ENCODE data around the gene EMX1. TPM values are rescaled to one million over a fixed set of nuclear protein-coding genes. Genes with fewer than 3 reads are reported as not detected.

The EMX1 gene
- total and polyA plus RNA-seq, 2 donors (not counting 1 experiment from before 2014, with no cell fraction given): not detected

DNA sequence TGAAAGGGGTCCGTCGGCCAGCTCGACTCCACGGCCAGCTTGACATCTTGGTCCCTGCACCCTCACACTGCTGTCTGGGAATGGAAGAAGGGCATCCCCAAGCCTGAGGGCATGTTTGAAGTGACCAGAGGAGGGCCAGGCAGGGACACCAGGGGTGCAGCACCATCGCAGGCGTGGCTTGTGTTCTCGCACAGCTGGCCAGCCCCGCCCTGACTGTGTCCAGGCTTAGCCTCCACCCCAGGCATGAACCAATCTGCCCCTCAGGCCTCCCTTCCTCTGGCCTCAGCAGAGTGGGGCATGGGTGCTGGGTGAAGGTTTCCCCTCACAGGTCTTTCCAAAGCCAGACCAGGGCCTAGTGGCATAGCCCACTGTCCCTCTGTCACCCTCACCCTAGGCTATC is 25.0 kb downstream of the EMX1 start:
- no peak for DNase-seq (ENCODE audit: low read depth in 2 of 2)
- no peak for TF ChIP-seq EZH2 (IDR thresholded peaks at IDR 0.05; ENCODE audit: low read length, missing control alignments)
- TF ChIP-seq, protein P1, sequence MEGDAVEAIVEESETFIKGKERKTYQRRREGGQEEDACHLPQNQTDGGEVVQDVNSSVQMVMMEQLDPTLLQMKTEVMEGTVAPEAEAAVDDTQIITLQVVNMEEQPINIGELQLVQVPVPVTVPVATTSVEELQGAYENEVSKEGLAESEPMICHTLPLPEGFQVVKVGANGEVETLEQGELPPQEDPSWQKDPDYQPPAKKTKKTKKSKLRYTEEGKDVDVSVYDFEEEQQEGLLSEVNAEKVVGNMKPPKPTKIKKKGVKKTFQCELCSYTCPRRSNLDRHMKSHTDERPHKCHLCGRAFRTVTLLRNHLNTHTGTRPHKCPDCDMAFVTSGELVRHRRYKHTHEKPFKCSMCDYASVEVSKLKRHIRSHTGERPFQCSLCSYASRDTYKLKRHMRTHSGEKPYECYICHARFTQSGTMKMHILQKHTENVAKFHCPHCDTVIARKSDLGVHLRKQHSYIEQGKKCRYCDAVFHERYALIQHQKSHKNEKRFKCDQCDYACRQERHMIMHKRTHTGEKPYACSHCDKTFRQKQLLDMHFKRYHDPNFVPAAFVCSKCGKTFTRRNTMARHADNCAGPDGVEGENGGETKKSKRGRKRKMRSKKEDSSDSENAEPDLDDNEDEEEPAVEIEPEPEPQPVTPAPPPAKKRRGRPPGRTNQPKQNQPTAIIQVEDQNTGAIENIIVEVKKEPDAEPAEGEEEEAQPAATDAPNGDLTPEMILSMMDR (conservative IDR thresholded peaks at IDR 0.05 in 1 of 2, IDR thresholded peaks at IDR 0.05 in 1 of 2; ENCODE audit: low read depth in 1 of 2, low read length in 2 of 2): no peak
- Histone ChIP-seq H3K4me1 (ENCODE audit: control insufficient read depth, extremely low read depth, insufficient read depth, low read length) (peaks cover 3% of the 10 kb centered on the region), H3K27ac (ENCODE audit: insufficient read depth, low read length) (no peak overlapping the region), H3K4me2 (ENCODE audit: extremely low read depth, insufficient read depth, low read length) (no peak overlapping the region), H3K36me3 (ENCODE audit: control insufficient read depth, insufficient read depth, low read length) (no peaks in the 10 kb centered on the region), H2AFZ (ENCODE audit: low read length) (no peak overlapping the region), H4K20me1 (ENCODE audit: control insufficient read depth, extremely low read depth, insufficient read depth, low read length) (no peaks in the 10 kb centered on the region), H3K9ac (ENCODE audit: insufficient read depth, low read length) (no peak overlapping the region), H3K79me2 (ENCODE audit: control insufficient read depth, insufficient read depth, low read length) (no peaks in the 10 kb centered on the region), H3K9me3 (ENCODE audit: control insufficient read depth, insufficient read depth, low read depth, low read length) (no peaks in the 10 kb centered on the region), H3K4me3 (replicated peaks in 1 of 4; ENCODE audit: control extremely low read depth in 1 of 4, insufficient read depth in 1 of 4, low read depth in 3 of 4, low read length in 4 of 4) (no peak overlapping the region), H3K27me3 (ENCODE audit: control insufficient read depth, insufficient read depth, low read length) (no peaks in the 10 kb centered on the region)

DNA sequence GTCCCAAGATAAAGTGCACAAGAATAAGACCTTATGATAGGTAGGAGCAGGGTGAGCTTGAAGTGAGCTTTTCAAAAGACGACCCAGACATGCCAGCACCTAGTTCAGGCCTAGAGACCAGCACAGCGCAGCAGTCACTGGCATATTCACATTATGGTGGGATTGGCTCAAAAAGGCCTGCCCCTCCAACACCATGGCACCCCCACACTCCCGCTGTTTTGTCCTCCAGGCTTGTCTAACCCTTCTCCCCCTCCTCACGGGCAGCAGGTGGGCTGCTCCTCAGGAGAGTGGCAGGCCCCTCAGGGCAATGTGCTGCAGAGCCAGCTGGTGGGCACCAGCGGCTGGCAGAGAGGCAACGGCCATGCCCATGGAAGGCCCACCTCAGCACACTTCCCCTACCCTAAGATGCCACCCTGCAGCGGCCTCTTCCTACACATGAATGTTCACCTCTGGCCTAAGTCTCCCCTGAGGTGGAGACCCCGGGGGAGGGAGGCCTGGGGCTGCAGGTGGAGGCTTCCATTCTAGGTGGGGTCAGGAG is 25.6 kb downstream of the EMX1 start:
- Histone ChIP-seq H3K4me2 (ENCODE audit: extremely low read depth, insufficient read depth, low read length) (no peak overlapping the region), H3K4me1 (ENCODE audit: control insufficient read depth, extremely low read depth, insufficient read depth, low read length) (peaks cover 3% of the 10 kb centered on the region), H2AFZ (ENCODE audit: low read length) (no peak overlapping the region), H4K20me1 (ENCODE audit: control insufficient read depth, extremely low read depth, insufficient read depth, low read length) (no peaks in the 10 kb centered on the region), H3K9me3 (ENCODE audit: control insufficient read depth, insufficient read depth, low read depth, low read length) (no peaks in the 10 kb centered on the region), H3K27me3 (ENCODE audit: control insufficient read depth, insufficient read depth, low read length) (no peaks in the 10 kb centered on the region), H3K4me3 (replicated peaks in 1 of 4; ENCODE audit: control extremely low read depth in 1 of 4, insufficient read depth in 1 of 4, low read depth in 3 of 4, low read length in 4 of 4) (no peak overlapping the region), H3K9ac (ENCODE audit: insufficient read depth, low read length) (no peak overlapping the region), H3K27ac (ENCODE audit: insufficient read depth, low read length) (no peak overlapping the region), H3K79me2 (ENCODE audit: control insufficient read depth, insufficient read depth, low read length) (no peaks in the 10 kb centered on the region), H3K36me3 (ENCODE audit: control insufficient read depth, insufficient read depth, low read length) (no peaks in the 10 kb centered on the region)
- TF ChIP-seq, protein P1 (conservative IDR thresholded peaks at IDR 0.05 in 1 of 2, IDR thresholded peaks at IDR 0.05 in 1 of 2; ENCODE audit: low read depth in 1 of 2, low read length in 2 of 2): no peak
- no peak for TF ChIP-seq EZH2 (IDR thresholded peaks at IDR 0.05; ENCODE audit: low read length, missing control alignments)
- DNase-seq (ENCODE audit: low read depth in 2 of 2): no peak

DNA sequence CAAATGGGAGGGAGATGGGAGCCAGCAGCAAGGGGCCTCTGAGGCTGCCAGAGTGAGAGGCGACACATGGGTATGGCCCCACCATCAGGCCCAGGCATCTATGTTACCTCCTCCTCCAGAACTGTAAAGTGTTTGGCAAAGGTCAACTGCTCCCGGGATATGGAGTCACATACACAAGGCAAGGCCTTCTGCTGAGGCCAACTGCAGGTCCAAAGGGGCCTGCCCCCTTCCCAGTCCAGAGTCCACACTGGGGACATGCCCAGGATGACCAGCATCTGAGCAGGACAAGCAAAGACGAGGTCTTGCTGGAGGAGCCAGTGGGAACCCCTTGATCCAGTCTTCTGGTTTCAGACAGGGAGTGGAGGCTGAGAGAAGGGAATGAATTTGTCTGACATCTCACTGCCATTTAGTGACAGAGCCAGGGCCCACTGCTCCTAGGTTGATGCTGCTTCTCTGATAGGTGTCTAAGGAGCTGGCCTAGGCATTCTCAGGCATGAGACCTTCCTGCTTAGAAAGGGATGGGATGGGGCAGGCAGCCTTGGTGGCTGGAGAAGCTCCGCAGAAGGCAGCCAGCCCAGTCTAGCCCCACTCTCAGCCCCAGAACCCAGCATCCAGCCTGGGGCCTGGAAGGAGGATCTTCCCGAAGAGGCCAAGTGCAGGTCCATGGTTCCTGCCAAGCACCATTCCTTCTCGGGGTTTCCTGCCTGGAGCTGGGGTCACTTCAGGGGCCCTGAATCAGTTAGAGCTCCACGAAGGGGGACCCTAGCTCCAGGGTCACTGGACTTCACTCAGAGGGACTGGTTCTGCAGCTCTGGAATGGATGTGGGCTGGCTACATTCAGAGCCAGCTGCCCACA is 26.4 kb downstream of the EMX1 start:
- no peaks in the 10 kb centered on the region for H4K20me1 ChIP-seq (ENCODE audit: control insufficient read depth, extremely low read depth, insufficient read depth, low read length)
- no peak overlapping the region for H2AFZ ChIP-seq (ENCODE audit: low read length)
- H3K27me3 ChIP-seq (ENCODE audit: control insufficient read depth, insufficient read depth, low read length): no peaks in the 10 kb centered on the region
- no peak overlapping the region for H3K27ac ChIP-seq (ENCODE audit: insufficient read depth, low read length)
- no peaks in the 10 kb centered on the region for H3K79me2 ChIP-seq (ENCODE audit: control insufficient read depth, insufficient read depth, low read length)
- no peaks in the 10 kb centered on the region for H3K36me3 ChIP-seq (ENCODE audit: control insufficient read depth, insufficient read depth, low read length)
- H3K4me3 ChIP-seq (replicated peaks in 1 of 4; ENCODE audit: control extremely low read depth in 1 of 4, insufficient read depth in 1 of 4, low read depth in 3 of 4, low read length in 4 of 4): no peak overlapping the region
- no peaks in the 10 kb centered on the region for H3K9me3 ChIP-seq (ENCODE audit: control insufficient read depth, insufficient read depth, low read depth, low read length)
- DNase-seq (ENCODE audit: low read depth in 2 of 2): no peak
- no peak for TF ChIP-seq EZH2 (IDR thresholded peaks at IDR 0.05; ENCODE audit: low read length, missing control alignments)
- TF ChIP-seq, protein P1 (conservative IDR thresholded peaks at IDR 0.05 in 1 of 2, IDR thresholded peaks at IDR 0.05 in 1 of 2; ENCODE audit: low read depth in 1 of 2, low read length in 2 of 2): no peak
- H3K9ac ChIP-seq (ENCODE audit: insufficient read depth, low read length): no peak overlapping the region
- no peak overlapping the region for H3K4me2 ChIP-seq (ENCODE audit: extremely low read depth, insufficient read depth, low read length)
- H3K4me1 ChIP-seq (ENCODE audit: control insufficient read depth, extremely low read depth, insufficient read depth, low read length): peaks cover 3% of the 10 kb centered on the region
